Liver (tissue), 9 donors: ENCODE results near the gene TRPM1. TPM values are rescaled to one million over a fixed set of nuclear protein-coding genes. Genes with fewer than 3 reads are reported as not detected.

Experiments
- DNase-seq: peaks from one replicate; pipeline ENCODE4 v3.0.0-alpha.2; 2017; ENCODE audit warnings: low spot score
- H3K27ac ChIP-seq, 2 donors: one replicate each; pipeline ENCODE4 v1.7.0; 2013; ENCODE audit warnings: inconsistent platforms in 2 of 2, low read length in 2 of 2, control low read depth in 1 of 2, low read depth in 1 of 2, mild to moderate bottlenecking in 1 of 2
- H3K27me3 ChIP-seq, 4 donors: one replicate each; pipeline versions ENCODE4 v1.6.1 to v1.7.0; 2013; ENCODE audit warnings: low read length in 3 of 4, inconsistent platforms in 1 of 4, mild to moderate bottlenecking in 1 of 4, moderate library complexity in 1 of 4; ENCODE audit not compliant: control insufficient read depth in 4 of 4, insufficient read depth in 4 of 4
- H3K36me3 ChIP-seq, 4 donors: one replicate each; pipeline versions ENCODE4 v1.6.1 to v1.7.0; 2013; ENCODE audit warnings: low read length in 3 of 4, mild to moderate bottlenecking in 3 of 4, low read depth in 1 of 4, moderate library complexity in 1 of 4; ENCODE audit not compliant: control insufficient read depth in 4 of 4, insufficient read depth in 3 of 4
- H3K4me1 ChIP-seq, 4 donors: one replicate each; pipeline versions ENCODE4 v1.6.1 to v1.7.0; 2013; ENCODE audit warnings: low read length in 3 of 4, mild to moderate bottlenecking in 3 of 4, moderate library complexity in 1 of 4; ENCODE audit not compliant: control insufficient read depth in 4 of 4, insufficient read depth in 4 of 4
- H3K4me3 ChIP-seq, 3 donors: one replicate each; pipeline versions ENCODE4 v1.6.1 to v1.7.0; 2013; ENCODE audit warnings: low read length in 3 of 3, control low read depth in 1 of 3, low read depth in 1 of 3, mild to moderate bottlenecking in 1 of 3
- H3K9ac ChIP-seq, 2 donors: one replicate each; pipeline ENCODE4 v1.7.0; 2013; ENCODE audit warnings: low read length in 2 of 2, mild to moderate bottlenecking in 2 of 2, moderate library complexity in 2 of 2, control low read depth in 1 of 2, low read depth in 1 of 2
- H3K9me3 ChIP-seq, 4 donors: one replicate each; pipeline versions ENCODE4 v1.6.1 to v1.7.0; 2013; ENCODE audit warnings: low read length in 3 of 4; ENCODE audit not compliant: control insufficient read depth in 4 of 4
- ATF3 ChIP-seq: IDR thresholded peaks from 2 replicates; pipeline ENCODE4 v1.6.1; 2016; ENCODE audit warnings: antibody characterized with exemption
- CTCF ChIP-seq: fragments of 150-350 bp; IDR thresholded peaks from 2 replicates; pipeline ENCODE4 v1.5.1; 2017; ENCODE audit warnings: improper control_type of control experiment, low read depth, low read length; ENCODE audit not compliant: missing input control
- EGR1 ChIP-seq, 2 donors: IDR thresholded peaks; 2 replicates each; pipeline ENCODE4 v1.6.1; 2016 to 2018; ENCODE audit warnings: antibody characterized with exemption in 2 of 2, low read depth in 2 of 2
- FOXA1 ChIP-seq: IDR thresholded peaks from 2 replicates; pipeline ENCODE4 v1.6.1; 2016; ENCODE audit warnings: antibody characterized with exemption
- GABPA ChIP-seq, 2 donors: IDR thresholded peaks in 1 of 2; conservative IDR thresholded peaks in 1 of 2; 2 replicates each; pipeline ENCODE4 v1.6.1; 2016; ENCODE audit warnings: antibody characterized with exemption in 2 of 2, mild to moderate bottlenecking in 1 of 2, moderate library complexity in 1 of 2
- HNF4A ChIP-seq, 2 donors: conservative IDR thresholded peaks; 2 replicates each; pipeline ENCODE4 v1.6.1; 2016; ENCODE audit warnings: antibody characterized with exemption in 2 of 2, mild to moderate bottlenecking in 2 of 2
- HNF4G ChIP-seq: IDR thresholded peaks from 2 replicates; pipeline ENCODE4 v1.6.1; 2016; ENCODE audit warnings: antibody characterized with exemption
- JUND ChIP-seq, 2 donors: IDR thresholded peaks; 2 replicates each; pipeline ENCODE4 v1.6.1; 2016; ENCODE audit warnings: antibody characterized with exemption in 2 of 2
- MAX ChIP-seq: IDR thresholded peaks from 2 replicates; pipeline ENCODE4 v1.6.1; 2016; ENCODE audit warnings: antibody characterized with exemption
- NR2F2 ChIP-seq: IDR thresholded peaks from 2 replicates; pipeline ENCODE4 v1.6.1; 2016; ENCODE audit warnings: antibody characterized with exemption
- RAD21 ChIP-seq, 2 donors: IDR thresholded peaks; 2 replicates each; pipeline ENCODE4 v1.6.1; 2016; ENCODE audit warnings: antibody characterized with exemption in 2 of 2, mild to moderate bottlenecking in 2 of 2
- REST ChIP-seq: IDR thresholded peaks from 2 replicates; pipeline ENCODE4 v1.6.1; 2016; ENCODE audit warnings: antibody characterized with exemption, mild to moderate bottlenecking
- RXRA ChIP-seq, 2 donors: IDR thresholded peaks; 2 replicates each; pipeline ENCODE4 v1.6.1; 2017 to 2018; ENCODE audit warnings: antibody characterized with exemption in 2 of 2, mild to moderate bottlenecking in 1 of 2
- SP1 ChIP-seq: IDR thresholded peaks from 2 replicates; pipeline ENCODE4 v1.6.1; 2018; ENCODE audit warnings: antibody characterized with exemption, mild to moderate bottlenecking
- TAF1 ChIP-seq: conservative IDR thresholded peaks from 2 replicates; pipeline ENCODE4 v1.6.1; 2016; ENCODE audit warnings: antibody characterized with exemption, mild to moderate bottlenecking
- YY1 ChIP-seq: IDR thresholded peaks from 2 replicates; pipeline ENCODE4 v1.6.1; 2016; ENCODE audit warnings: antibody characterized with exemption, mild to moderate bottlenecking
- WGBS: extraction: QIAGEN DNeasy Blood & Tissue Kit; methylation state at CpG from one replicate; pipeline ENCODE4 v1.1.7; 2013; 5-methylcytosine and 5-hydroxymethylcytosine counted together
- polyA plus RNA-seq, 2 donors: library from polyadenylated mRNA; stranded (reverse) in 1 of 2; unstranded in 1 of 2; fragments of 200-250 nt in 1 of 2; fragments of >200 nt in 1 of 2; fragmentation: Nextera tagmentation in 1 of 2; extraction: Ambion mirVana in 1 of 2; gene quantifications; one replicate each; pipeline versions ENCODE4 v1.2.1 to v1.2.3, GENCODE V29; 2013 to 2015
- total RNA-seq, 2 donors: library from RNA; depleted of rRNA; stranded (reverse); fragments of >200 nt; gene quantifications; one replicate each; pipeline ENCODE4 v1.2.3, GENCODE V29; 2014
- donor health status: healthy.
- donor health status: healthy.
- donor health status: healthy.
- donor health status: healthy.
- donor health status: healthy.

Gene TRPM1
- total and polyA plus RNA-seq, 4 donors, result not detected

GRCh38 chr15:31136016-31136415, 34.5 kb upstream of the TRPM1 start:
- no peaks in the 10 kb centered on the region for H3K27me3 ChIP-seq
- no peaks in the 10 kb centered on the region for H3K9me3 ChIP-seq
- H3K4me3 ChIP-seq, result no peak overlapping the region
- TF ChIP-seq TAF1 (no peak), RXRA (IDR thresholded peaks at IDR 0.05) (no peak), JUND (IDR thresholded peaks at IDR 0.05) (no peak)
- H3K4me1 ChIP-seq, result peaks cover 0 to 14% (median 7%) of the 10 kb centered on the region in 4 donors
- no peak overlapping the region for H3K27ac ChIP-seq
- H3K36me3 ChIP-seq, result no peaks in the 10 kb centered on the region
- no peak for DNase-seq
- H3K9ac ChIP-seq, result no peak overlapping the region
- 79% methylated on average over 9 of the region's 9 CpGs for WGBS

- Histone ChIP-seq H3K4me3 (no peak overlapping the region), H3K27ac (no peak overlapping the region), H3K9ac (no peak overlapping the region), H3K4me1 (peaks cover 0 to 19% (median 12%) of the 10 kb centered on the region in 4 donors), H3K36me3 (no peaks in the 10 kb centered on the region), H3K27me3 (no peaks in the 10 kb centered on the region), H3K9me3 (no peaks in the 10 kb centered on the region)
- WGBS, result 81% methylated on average over 6 of the region's 6 CpGs
- TF ChIP-seq REST, result no peak
- no peak for TF ChIP-seq FOXA1
- no peak for TF ChIP-seq MAX
- TF ChIP-seq ATF3, result no peak
- TF ChIP-seq JUND (IDR thresholded peaks at IDR 0.05), result no peak
- TF ChIP-seq HNF4G, result no peak
- no peak for TF ChIP-seq EGR1 (IDR thresholded peaks at IDR 0.05; ENCODE audit: low read depth in 2 of 2)
- no peak for TF ChIP-seq HNF4A (conservative IDR thresholded peaks at IDR 0.05)
- no peak for TF ChIP-seq CTCF
- no peak for TF ChIP-seq SP1
- no peak for TF ChIP-seq TAF1
- no peak for TF ChIP-seq YY1
- no peak for TF ChIP-seq RAD21 (IDR thresholded peaks at IDR 0.05)
- TF ChIP-seq GABPA (IDR thresholded peaks at IDR 0.05 in 1 of 2, conservative IDR thresholded peaks at IDR 0.05 in 1 of 2), result no peak
- no peak for TF ChIP-seq NR2F2
- no peak for TF ChIP-seq RXRA (IDR thresholded peaks at IDR 0.05)
- DNase-seq, result no peak
These were observed 34.0 kb upstream of the TRPM1 start for GRCh38 chr15:31135523-31135922.
